Progenitor cell of endocrine pancreas (in vitro differentiated cells): ENCODE results near the gene CCDC137. TPM values are rescaled to one million over a fixed set of nuclear protein-coding genes. Genes with fewer than 3 reads are reported as not detected.

Experiments
- DNase-seq: peaks from one replicate; pipeline ENCODE4 v3.0.0; 2021; ENCODE audit warnings: low spot score; ENCODE audit not compliant: unreplicated experiment
- H3K27ac Mint-ChIP-seq: 2 replicates; pipeline ENCODE4 v1.8.0; 2021; ENCODE audit warnings: mild to moderate bottlenecking, moderate library complexity, mixed read lengths
- H3K27me3 Mint-ChIP-seq: 2 replicates; pipeline ENCODE4 v1.8.0; 2021; ENCODE audit warnings: mixed read lengths
- H3K36me3 Mint-ChIP-seq: 2 replicates; pipeline ENCODE4 v1.8.0; 2022; ENCODE audit warnings: mixed read lengths; ENCODE audit not compliant: insufficient read depth
- H3K4me1 Mint-ChIP-seq: 2 replicates; pipeline ENCODE4 v1.8.0; 2021; ENCODE audit warnings: low read depth, mixed read lengths
- H3K4me3 Mint-ChIP-seq: 2 replicates; pipeline ENCODE4 v1.8.0; 2021; ENCODE audit warnings: low read depth, mild to moderate bottlenecking, moderate library complexity, mixed read lengths
- H3K9me3 Mint-ChIP-seq: 2 replicates; pipeline ENCODE4 v1.8.0; 2021; ENCODE audit warnings: low read depth, mixed read lengths
- CTCF ChIP-seq: fragments of 200-600 bp; sonication (generic); IDR thresholded peaks from one replicate; pipeline ENCODE4 v1.5.0; 2021; ENCODE audit warnings: antibody characterized with exemption, mild to moderate bottlenecking; ENCODE audit not compliant: unreplicated experiment
- total RNA-seq: library from RNA; stranded (reverse); gene quantifications from 2 replicates; pipeline ENCODE4 v1.2.1, GENCODE V29; 2021

Gene CCDC137
- total RNA-seq, 1 donor from 2014 or later, result 26.6 TPM

GRCh38 chr17:81640011-81640410, 26.5 kb upstream of the CCDC137 start:
- H3K4me1 Mint-ChIP-seq, result peaks cover 11% of the 10 kb centered on the region
- H3K4me3 Mint-ChIP-seq, result no peak overlapping the region
- no peak for TF ChIP-seq CTCF
- H3K27me3 Mint-ChIP-seq, result no peaks in the 10 kb centered on the region
- no peak for DNase-seq
- H3K9me3 Mint-ChIP-seq, result no peaks in the 10 kb centered on the region
- no peak overlapping the region for H3K27ac Mint-ChIP-seq
- H3K36me3 Mint-ChIP-seq, result no peaks in the 10 kb centered on the region

GRCh38 chr17:81641825-81642489, 24.6 kb upstream of the CCDC137 start:
- no peak for DNase-seq
- H3K4me3 Mint-ChIP-seq, result no peak overlapping the region
- no peak overlapping the region for H3K27ac Mint-ChIP-seq

GRCh38 chr17:81644496-81644895, 22.0 kb upstream of the CCDC137 start:
- TF ChIP-seq CTCF, result no peak
- Mint-ChIP-seq H3K27me3 (peaks cover 7% of the 10 kb centered on the region), H3K4me1 (no peaks in the 10 kb centered on the region), H3K9me3 (no peaks in the 10 kb centered on the region), H3K27ac (no peak overlapping the region), H3K36me3 (no peaks in the 10 kb centered on the region), H3K4me3 (no peak overlapping the region)
- no peak for DNase-seq

More at GRCh38 chr17:81641825-81642489, 24.6 kb upstream of the CCDC137 start:
- Mint-ChIP-seq H3K36me3 (no peaks in the 10 kb centered on the region), H3K9me3 (no peaks in the 10 kb centered on the region), H3K27me3 (peaks cover 3% of the 10 kb centered on the region), H3K4me1 (peaks cover 1% of the 10 kb centered on the region)
- no peak for TF ChIP-seq CTCF

- Mint-ChIP-seq H3K36me3 (no peaks in the 10 kb centered on the region), H3K9me3 (no peaks in the 10 kb centered on the region), H3K4me3 (no peak overlapping the region), H3K27me3 (peaks cover 7% of the 10 kb centered on the region), H3K4me1 (no peaks in the 10 kb centered on the region), H3K27ac (no peak overlapping the region)
- DNase-seq, result no peak
- no peak for TF ChIP-seq CTCF
Observed at GRCh38 chr17:81644976-81645952, 21.3 kb upstream of the CCDC137 start.

GRCh38 chr17:81646869-81647600, 19.5 kb upstream of the CCDC137 start:
- H3K27ac Mint-ChIP-seq, result no peak overlapping the region
- no peak for DNase-seq
- H3K4me1 Mint-ChIP-seq, result peaks cover 1% of the 10 kb centered on the region
- H3K4me3 Mint-ChIP-seq, result no peak overlapping the region
- H3K27me3 Mint-ChIP-seq, result peaks cover 10% of the 10 kb centered on the region
- no peaks in the 10 kb centered on the region for H3K36me3 Mint-ChIP-seq
- no peak for TF ChIP-seq CTCF
- H3K9me3 Mint-ChIP-seq, result no peaks in the 10 kb centered on the region
